Measurements from ENCODE around the gene G6PC3.
A peak's percentile ranks its signal among the peaks of the same experiment; 100 is the strongest.

The G6PC3 gene

DNA sequence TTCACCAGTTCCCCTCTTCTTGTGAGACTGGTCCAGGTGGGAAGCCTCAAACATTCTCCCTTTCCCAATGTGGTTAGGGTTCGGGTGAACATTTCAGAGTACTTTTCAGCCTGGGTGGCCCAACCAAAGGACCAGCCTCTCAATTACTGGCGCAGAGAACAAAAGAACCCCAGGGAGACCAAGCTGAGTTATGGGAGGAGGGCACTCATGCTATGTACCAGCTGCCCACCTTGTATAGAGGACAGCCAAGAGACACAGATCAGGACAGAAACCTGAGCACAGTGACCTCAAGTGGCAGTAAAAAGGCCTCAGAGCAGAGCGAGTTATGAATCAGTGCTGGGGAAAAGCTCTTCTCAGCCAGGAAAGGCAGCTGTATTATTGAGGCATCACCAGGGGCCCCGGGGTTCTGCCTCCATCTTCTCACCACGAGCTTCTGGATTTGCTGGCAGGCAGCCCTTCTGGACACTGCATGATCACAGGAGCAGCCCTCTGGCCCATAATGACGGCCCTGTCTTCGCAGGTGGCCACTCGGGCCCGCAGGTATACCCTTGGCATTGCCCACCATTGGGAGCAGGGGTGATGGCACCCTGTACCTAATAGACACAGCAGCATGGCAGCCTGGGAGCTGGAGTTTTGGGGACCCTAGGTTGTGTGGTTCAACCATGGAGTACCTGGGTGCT, 3.8 kb downstream of the G6PC3 start:
- TF ChIP-seq, protein P1, sequence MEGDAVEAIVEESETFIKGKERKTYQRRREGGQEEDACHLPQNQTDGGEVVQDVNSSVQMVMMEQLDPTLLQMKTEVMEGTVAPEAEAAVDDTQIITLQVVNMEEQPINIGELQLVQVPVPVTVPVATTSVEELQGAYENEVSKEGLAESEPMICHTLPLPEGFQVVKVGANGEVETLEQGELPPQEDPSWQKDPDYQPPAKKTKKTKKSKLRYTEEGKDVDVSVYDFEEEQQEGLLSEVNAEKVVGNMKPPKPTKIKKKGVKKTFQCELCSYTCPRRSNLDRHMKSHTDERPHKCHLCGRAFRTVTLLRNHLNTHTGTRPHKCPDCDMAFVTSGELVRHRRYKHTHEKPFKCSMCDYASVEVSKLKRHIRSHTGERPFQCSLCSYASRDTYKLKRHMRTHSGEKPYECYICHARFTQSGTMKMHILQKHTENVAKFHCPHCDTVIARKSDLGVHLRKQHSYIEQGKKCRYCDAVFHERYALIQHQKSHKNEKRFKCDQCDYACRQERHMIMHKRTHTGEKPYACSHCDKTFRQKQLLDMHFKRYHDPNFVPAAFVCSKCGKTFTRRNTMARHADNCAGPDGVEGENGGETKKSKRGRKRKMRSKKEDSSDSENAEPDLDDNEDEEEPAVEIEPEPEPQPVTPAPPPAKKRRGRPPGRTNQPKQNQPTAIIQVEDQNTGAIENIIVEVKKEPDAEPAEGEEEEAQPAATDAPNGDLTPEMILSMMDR (IDR thresholded peaks at IDR 0.05; ENCODE audit: low read depth, low read length), result 0 out of 2 replicates have a peak, but pooled peaks have one; percentile 6
- Histone ChIP-seq H3K4me1 (peaks cover 3% of the 10 kb centered on the region; the same call in 1 of the 2 replicates), H3K4me3 (ENCODE audit: low read depth, low read length) (no peak overlapping the region), H3K36me3 (peaks cover 41% of the 10 kb centered on the region), H3K9me3 (no peaks in the 10 kb centered on the region), H3K27me3 (no peaks in the 10 kb centered on the region)
- no peak for DNase-seq

DNA sequence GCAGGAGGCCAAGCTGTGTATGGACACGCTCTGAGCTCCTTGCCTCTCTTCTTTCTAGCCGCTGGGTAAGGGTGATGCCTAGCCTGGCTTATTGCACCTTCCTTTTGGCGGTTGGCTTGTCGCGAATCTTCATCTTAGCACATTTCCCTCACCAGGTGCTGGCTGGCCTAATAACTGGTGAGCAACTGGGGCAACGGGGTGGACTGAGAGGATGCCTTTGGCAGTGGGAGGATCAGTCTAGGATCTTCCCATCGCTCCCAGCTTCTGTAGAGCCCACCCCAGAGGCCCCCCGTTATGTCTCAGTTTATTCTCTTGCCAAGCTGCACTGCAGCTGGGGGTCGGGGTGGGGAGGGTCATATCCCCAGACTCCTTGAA, 4.4 kb downstream of the G6PC3 start:
- no peaks in the 10 kb centered on the region for H3K27me3 ChIP-seq
- DNase-seq, result no peak
- H3K9me3 ChIP-seq, result no peaks in the 10 kb centered on the region
- TF ChIP-seq, protein P1 (IDR thresholded peaks at IDR 0.05; ENCODE audit: low read depth, low read length), result no peak
- H3K4me3 ChIP-seq (ENCODE audit: low read depth, low read length), result no peak overlapping the region
- H3K4me1 ChIP-seq, result peaks cover 2% of the 10 kb centered on the region; the same call in 1 of the 2 replicates
- peaks cover 41% of the 10 kb centered on the region for H3K36me3 ChIP-seq

DNA sequence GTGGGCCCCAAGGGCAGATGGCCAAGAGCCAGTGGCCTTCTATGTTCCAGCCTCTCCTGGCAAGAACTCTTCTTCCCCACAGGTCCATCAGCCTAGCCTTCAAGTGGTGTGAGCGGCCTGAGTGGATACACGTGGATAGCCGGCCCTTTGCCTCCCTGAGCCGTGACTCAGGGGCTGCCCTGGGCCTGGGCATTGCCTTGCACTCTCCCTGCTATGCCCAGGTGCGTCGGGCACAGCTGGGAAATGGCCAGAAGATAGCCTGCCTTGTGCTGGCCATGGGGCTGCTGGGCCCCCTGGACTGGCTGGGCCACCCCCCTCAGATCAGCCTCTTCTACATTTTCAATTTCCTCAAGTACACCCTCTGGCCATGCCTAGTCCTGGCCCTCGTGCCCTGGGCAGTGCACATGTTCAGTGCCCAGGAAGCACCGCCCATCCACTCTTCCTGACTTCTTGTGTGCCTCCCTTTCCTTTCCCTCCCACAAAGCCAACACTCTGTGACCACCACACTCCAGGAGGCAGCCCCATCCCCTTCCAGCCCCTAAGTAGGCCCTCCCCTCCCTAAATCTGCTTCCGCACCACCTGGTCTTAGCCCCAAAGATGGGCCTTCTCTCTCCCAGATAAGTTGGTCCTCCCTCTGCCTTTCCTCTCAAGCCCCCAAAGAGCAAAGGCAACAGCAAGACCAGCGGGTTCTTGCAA, 5.2 kb downstream of the G6PC3 start:
- H3K4me1 ChIP-seq, result no peaks in the 10 kb centered on the region
- H3K36me3 ChIP-seq, result peaks cover 47% of the 10 kb centered on the region

DNA sequence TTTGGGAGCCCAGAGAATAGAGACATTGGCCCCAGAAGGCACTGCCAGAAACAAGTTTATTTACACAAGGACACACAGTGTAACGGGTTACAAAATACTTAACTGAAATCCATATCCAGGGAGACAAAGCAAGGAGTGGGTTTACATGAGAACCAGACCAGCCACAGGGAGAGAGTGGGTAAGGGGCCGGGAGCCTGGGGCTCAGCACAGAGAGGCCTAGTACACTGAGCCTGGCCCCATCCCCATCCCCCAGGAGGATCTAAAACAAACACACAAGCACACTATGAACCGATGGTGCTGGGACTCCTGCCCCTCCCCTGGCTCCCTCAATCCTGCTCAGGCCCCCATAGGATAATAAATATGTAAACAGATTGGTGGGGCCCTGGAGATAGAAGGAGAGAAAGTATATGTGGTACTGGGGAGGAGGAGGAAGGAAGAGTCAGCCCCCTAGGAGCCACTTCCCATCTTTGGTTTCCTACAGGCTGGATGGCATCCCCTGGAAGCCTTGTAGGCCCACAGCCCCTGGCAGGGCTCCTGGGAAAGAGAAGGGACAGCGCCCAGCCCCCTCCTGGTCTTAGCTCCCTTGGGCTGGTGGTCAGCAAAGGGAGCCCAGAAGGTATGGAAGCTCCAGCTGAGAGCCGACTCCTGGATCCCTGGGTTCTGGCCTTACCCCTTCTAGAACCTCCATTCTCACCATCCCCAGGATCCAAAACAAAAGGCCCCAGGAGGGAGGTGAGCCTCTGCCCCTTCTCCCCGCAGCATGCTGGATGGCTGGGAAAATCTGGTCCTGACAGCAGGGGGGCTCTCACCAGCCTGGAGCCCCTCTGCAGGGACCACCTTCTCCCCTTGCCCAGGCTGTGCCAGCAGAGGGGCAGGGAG, 6.4 kb downstream of the G6PC3 start:
- TF ChIP-seq, protein P1 (IDR thresholded peaks at IDR 0.05; ENCODE audit: low read depth, low read length), result no peak
- peaks cover 53% of the 10 kb centered on the region for H3K36me3 ChIP-seq
- no peaks in the 10 kb centered on the region for H3K4me1 ChIP-seq
- no peaks in the 10 kb centered on the region for H3K9me3 ChIP-seq
- H3K4me3 ChIP-seq (ENCODE audit: low read depth, low read length), result no peak overlapping the region
- no peak for DNase-seq
- no peaks in the 10 kb centered on the region for H3K27me3 ChIP-seq

More for the DNA sequence above, 5.2 kb downstream of the G6PC3 start:
- Histone ChIP-seq H3K4me3 (ENCODE audit: low read depth, low read length) (no peak overlapping the region), H3K9me3 (no peaks in the 10 kb centered on the region), H3K27me3 (no peaks in the 10 kb centered on the region)
- no peak for DNase-seq
- TF ChIP-seq, protein P1 (IDR thresholded peaks at IDR 0.05; ENCODE audit: low read depth, low read length), result no peak

DNA sequence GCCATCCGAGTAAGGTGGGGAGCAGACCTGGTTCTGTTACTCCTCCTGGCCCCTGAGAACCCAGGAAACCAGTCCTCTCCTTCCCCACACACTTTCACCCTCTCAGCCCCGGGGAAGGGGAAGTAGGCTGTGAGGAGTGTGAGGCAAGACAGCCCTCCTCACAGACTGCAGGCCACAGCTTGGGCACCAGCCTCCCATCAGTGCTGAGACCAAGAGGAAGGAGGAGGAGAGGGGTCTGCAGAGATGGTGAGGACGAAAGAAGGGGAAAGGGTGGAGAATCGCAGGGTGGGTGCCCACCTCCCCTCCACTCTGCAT, 7.0 kb downstream of the G6PC3 start:
- Histone ChIP-seq H3K4me3 (ENCODE audit: low read depth, low read length) (no peak overlapping the region), H3K9me3 (no peaks in the 10 kb centered on the region), H3K36me3 (peaks cover 59% of the 10 kb centered on the region), H3K27me3 (no peaks in the 10 kb centered on the region), H3K4me1 (no peaks in the 10 kb centered on the region)
- TF ChIP-seq, protein P1 (IDR thresholded peaks at IDR 0.05; ENCODE audit: low read depth, low read length), result no peak
- no peak for DNase-seq
